Esophagus squamous epithelium (tissue), 5 donors: ENCODE results near the gene B3GAT1. TPM values are rescaled to one million over a fixed set of nuclear protein-coding genes. Genes with fewer than 3 reads are reported as not detected.

ENCODE experiments used
- DNase-seq: peaks from one replicate; lab custom pipeline; 2025; lab: John Stamatoyannopoulos, UW
- H3K27ac ChIP-seq, 4 donors: fragments of 200-600 bp; sonication (generic); one replicate each; pipeline ENCODE4 v1.5.1; 2016 to 2019; ENCODE audit warnings: mild to moderate bottlenecking in 1 of 4
- H3K27me3 ChIP-seq, 4 donors: fragments of 200-600 bp; sonication (generic); 1 replicate in 3 of 4; 2 replicates in 1 of 4; pipeline versions ENCODE4 v1.5.1 to v1.6.0; 2017 to 2021; ENCODE audit warnings: antibody characterized with exemption in 1 of 4
- H3K36me3 ChIP-seq, 3 donors: fragments of 200-600 bp; sonication (generic); one replicate each; pipeline ENCODE4 v1.5.1; 2016 to 2019
- H3K4me1 ChIP-seq, 3 donors: fragments of 200-600 bp; sonication (generic); one replicate each; pipeline ENCODE4 v1.5.1; 2017 to 2019
- H3K4me3 ChIP-seq, 4 donors: fragments of 200-600 bp; sonication (generic); 1 replicate in 3 of 4; 2 replicates in 1 of 4; pipeline ENCODE4 v1.5.1; 2016 to 2019; ENCODE audit warnings: mild to moderate bottlenecking in 2 of 4, moderate library complexity in 1 of 4
- H3K9me3 ChIP-seq, 3 donors: fragments of 200-600 bp; sonication (generic); one replicate each; pipeline ENCODE4 v1.5.1; 2016 to 2019
- POLR2A ChIP-seq, 4 donors: fragments of 450-650 bp; IDR thresholded peaks; one replicate each; pipeline ENCODE4 v1.6.1; 2017; ENCODE audit warnings: antibody characterized with exemption in 4 of 4, mild to moderate bottlenecking in 4 of 4, moderate library complexity in 3 of 4
- WGBS, 2 donors: methylation state at CpG; one replicate each; pipeline ENCODE4 v1.1.5; 2018; 5-methylcytosine and 5-hydroxymethylcytosine counted together
- intact Hi-C: fragments of 100-400 bp; cut with DNase I; formaldehyde crosslinking; loops from one replicate; pipeline ENCODE4 v1.15.0; 2022
- total RNA-seq, 4 donors: library from RNA; depleted of rRNA; stranded (reverse); fragments of >200 nt; gene quantifications; one replicate each; pipeline ENCODE4 v1.1.0, GENCODE V29; 2016
- TF ChIP-seq, protein P1 (sequence below), 6 experiments: fragments of 450-650 bp in 4 of 6; fragments of 200-600 bp in 2 of 6; sonication (generic) in 2 of 6; IDR thresholded peaks; one replicate each; pipeline ENCODE4 v1.5.1; 2016 to 2019; ENCODE audit warnings: antibody characterized with exemption in 6 of 6, mild to moderate bottlenecking in 4 of 6, moderate library complexity in 4 of 6
- donor health status: DM: yes; HTN: yes; CAD: no.

The B3GAT1 gene
- total RNA-seq, 4 donors from 2014 or later: 0.09 to 0.94 (median 0.38) TPM; not detected in 1

DNA sequence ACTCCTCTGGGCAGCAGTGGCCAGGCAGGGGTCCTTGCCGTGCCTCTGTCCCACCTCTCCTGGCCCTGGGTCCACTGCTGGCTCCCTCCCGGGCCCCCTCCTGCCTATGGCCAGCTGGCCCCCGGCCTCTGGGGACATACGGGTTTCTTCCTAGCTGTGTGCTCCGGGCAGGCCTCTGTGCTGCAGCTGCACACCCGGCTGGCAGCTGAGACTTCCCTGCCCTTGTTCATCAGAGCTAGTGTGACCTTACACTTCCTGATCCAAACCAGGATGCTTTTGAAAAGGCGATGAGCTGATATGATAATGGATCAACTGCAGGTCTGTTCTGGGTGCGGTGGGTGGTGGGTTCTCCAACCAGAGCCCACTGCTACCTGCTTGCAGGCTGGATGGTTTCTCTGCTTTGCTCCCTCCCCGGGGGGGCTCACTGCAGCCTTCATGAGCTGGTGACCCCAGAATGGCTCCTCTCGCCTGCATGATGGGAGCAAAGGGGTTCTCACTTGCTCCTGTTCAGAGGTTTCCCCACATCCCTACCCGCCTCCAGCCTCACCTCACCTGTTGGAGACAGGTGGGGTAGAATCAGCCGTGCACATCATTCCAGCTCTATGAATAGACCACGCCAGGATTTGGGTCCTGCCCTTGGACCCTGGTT, 13.3 kb downstream of the B3GAT1 start:
- H3K27ac ChIP-seq: no peak overlapping the region
- H3K27me3 ChIP-seq: peaks cover 0 to 57% (median 0%) of the 10 kb centered on the region in 4 donors
- no peaks in the 10 kb centered on the region for H3K36me3 ChIP-seq
- H3K4me1 ChIP-seq: no peaks in the 10 kb centered on the region
- intact Hi-C loops: no loop called here
- no peak for DNase-seq
- TF ChIP-seq, protein P1, sequence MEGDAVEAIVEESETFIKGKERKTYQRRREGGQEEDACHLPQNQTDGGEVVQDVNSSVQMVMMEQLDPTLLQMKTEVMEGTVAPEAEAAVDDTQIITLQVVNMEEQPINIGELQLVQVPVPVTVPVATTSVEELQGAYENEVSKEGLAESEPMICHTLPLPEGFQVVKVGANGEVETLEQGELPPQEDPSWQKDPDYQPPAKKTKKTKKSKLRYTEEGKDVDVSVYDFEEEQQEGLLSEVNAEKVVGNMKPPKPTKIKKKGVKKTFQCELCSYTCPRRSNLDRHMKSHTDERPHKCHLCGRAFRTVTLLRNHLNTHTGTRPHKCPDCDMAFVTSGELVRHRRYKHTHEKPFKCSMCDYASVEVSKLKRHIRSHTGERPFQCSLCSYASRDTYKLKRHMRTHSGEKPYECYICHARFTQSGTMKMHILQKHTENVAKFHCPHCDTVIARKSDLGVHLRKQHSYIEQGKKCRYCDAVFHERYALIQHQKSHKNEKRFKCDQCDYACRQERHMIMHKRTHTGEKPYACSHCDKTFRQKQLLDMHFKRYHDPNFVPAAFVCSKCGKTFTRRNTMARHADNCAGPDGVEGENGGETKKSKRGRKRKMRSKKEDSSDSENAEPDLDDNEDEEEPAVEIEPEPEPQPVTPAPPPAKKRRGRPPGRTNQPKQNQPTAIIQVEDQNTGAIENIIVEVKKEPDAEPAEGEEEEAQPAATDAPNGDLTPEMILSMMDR (IDR thresholded peaks at IDR 0.05): no peak
- no peak for TF ChIP-seq POLR2A (IDR thresholded peaks at IDR 0.05)
- no peaks in the 10 kb centered on the region for H3K9me3 ChIP-seq
- 78 to 82% methylated on average over 5 to 13 of the region's 13 CpGs for WGBS, 2 donors
- no peak overlapping the region for H3K4me3 ChIP-seq

- Histone ChIP-seq H3K4me3 (no peak overlapping the region), H3K9me3 (no peaks in the 10 kb centered on the region), H3K4me1 (no peaks in the 10 kb centered on the region), H3K27ac (no peak overlapping the region), H3K27me3 (peaks cover 0 to 58% (median 0%) of the 10 kb centered on the region in 4 donors), H3K36me3 (no peaks in the 10 kb centered on the region)
- no peak for DNase-seq
- intact Hi-C loops: no loop called here
- WGBS, 2 donors: 70% methylated on average over 7 of the region's 11 CpGs; no CpG with 5 or more reads in 1 of the 2 donors
- no peak for TF ChIP-seq POLR2A (IDR thresholded peaks at IDR 0.05)
- TF ChIP-seq, protein P1 (IDR thresholded peaks at IDR 0.05): no peak
These were observed 14.0 kb downstream of the B3GAT1 start for GRCh38 chr11:134398079-134398444.

DNA sequence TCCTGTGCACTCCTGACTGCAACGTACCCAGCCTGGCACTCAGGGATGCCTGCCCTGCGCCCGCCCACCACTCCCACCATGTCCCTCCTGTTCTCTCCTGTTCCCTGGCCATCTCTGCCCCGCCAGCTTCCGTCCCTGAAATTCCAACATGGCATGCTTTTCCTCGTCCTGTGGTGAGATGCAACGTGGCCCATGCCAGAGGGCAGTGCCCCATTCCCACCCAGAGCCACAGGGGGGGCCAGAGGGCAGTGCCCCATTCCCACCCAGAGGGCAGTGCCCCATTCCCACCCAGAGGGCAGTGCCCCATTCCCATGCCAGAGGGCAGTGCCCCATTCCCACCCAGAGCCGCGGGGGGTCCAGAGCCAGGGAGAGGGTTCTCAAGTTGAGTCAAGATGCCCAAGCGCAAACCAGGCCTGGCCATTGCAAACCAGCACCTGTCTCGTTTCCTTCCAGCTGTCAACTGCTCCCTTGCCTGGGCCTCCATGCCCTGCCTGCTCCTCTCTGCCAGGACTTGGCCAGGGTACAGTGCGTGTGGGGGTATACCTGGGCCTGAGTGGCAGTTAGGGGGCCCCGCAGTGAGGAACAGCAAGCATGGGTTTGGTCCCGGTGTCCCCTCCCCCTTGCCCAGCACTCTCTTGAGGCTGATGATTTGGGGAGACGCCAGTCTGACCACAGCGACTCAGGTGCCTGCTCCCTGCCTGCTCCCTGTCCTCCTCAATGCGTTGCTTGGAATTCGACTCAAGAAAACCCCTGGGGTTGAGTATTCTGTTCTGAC, 14.6 kb downstream of the B3GAT1 start:
- TF ChIP-seq POLR2A (IDR thresholded peaks at IDR 0.05): no peak
- TF ChIP-seq, protein P1 (IDR thresholded peaks at IDR 0.05): no peak
- H3K4me1 ChIP-seq: no peaks in the 10 kb centered on the region
- DNase-seq: no peak

GRCh38 chr11:134395002-134395401, 17.0 kb downstream of the B3GAT1 start:
- no peaks in the 10 kb centered on the region for H3K36me3 ChIP-seq
- no peak overlapping the region for H3K27ac ChIP-seq
- H3K9me3 ChIP-seq: no peaks in the 10 kb centered on the region
- 70 to 82% methylated on average over 6 to 7 of the region's 12 CpGs for WGBS, 2 donors
- no peak overlapping the region for H3K4me3 ChIP-seq
- TF ChIP-seq POLR2A (IDR thresholded peaks at IDR 0.05): no peak
- H3K27me3 ChIP-seq: peaks cover 0 to 53% (median 0%) of the 10 kb centered on the region in 4 donors
- DNase-seq: no peak
- intact Hi-C loops: no loop called here
- H3K4me1 ChIP-seq: no peaks in the 10 kb centered on the region

More for the DNA sequence above, 14.6 kb downstream of the B3GAT1 start:
- no peak overlapping the region for H3K4me3 ChIP-seq
- no peaks in the 10 kb centered on the region for H3K9me3 ChIP-seq
- WGBS, 2 donors: 85 to 96% methylated on average over 5 to 7 of the region's 18 CpGs
- intact Hi-C loops: no loop called here
- H3K36me3 ChIP-seq: no peaks in the 10 kb centered on the region
- H3K27me3 ChIP-seq: peaks cover 0 to 53% (median 0%) of the 10 kb centered on the region in 4 donors
- no peak overlapping the region for H3K27ac ChIP-seq

DNA sequence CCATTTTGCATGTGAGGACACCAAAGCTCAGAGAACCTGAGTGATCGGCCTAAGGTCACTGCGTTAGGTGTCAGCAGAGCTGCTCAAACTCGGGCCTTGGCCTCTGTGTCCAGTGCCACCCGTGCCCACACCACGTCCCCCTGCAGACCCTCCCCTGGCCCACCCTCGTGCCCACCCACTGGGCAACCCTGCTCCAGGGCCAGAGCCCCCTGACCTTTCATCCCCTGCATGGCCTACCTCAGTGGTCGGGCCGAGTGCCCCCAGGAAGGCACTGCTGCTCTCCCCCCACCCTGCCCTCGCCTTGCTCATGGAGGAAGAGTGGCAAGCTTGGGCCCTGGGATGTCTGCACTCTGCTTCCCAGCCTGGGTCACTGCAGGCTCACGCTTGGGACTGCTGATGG, 17.7 kb downstream of the B3GAT1 start:
- no peak overlapping the region for H3K27ac ChIP-seq
- no peak for DNase-seq
- no peaks in the 10 kb centered on the region for H3K4me1 ChIP-seq
- no peaks in the 10 kb centered on the region for H3K36me3 ChIP-seq
- TF ChIP-seq POLR2A (IDR thresholded peaks at IDR 0.05): no peak
- TF ChIP-seq, protein P1 (IDR thresholded peaks at IDR 0.05): no peak
- peaks cover 0 to 54% (median 0%) of the 10 kb centered on the region in 4 donors for H3K27me3 ChIP-seq
- H3K9me3 ChIP-seq: no peaks in the 10 kb centered on the region
- 79 to 84% methylated on average over 5 to 6 of the region's 10 CpGs for WGBS, 2 donors
- intact Hi-C loops: no loop called here
- no peak overlapping the region for H3K4me3 ChIP-seq
